Fibroblast of lung (primary cell): ENCODE results near the gene ANKRD36C. TPM values are rescaled to one million over a fixed set of nuclear protein-coding genes. Genes with fewer than 3 reads are reported as not detected.
"Not testable (repeated sequence)": the region's sequence is repeated elsewhere in the genome, so short reads cannot be mapped to it uniquely, and the experiment has no call there.

Source experiments
- DNase-seq, 2 donors: peaks; one replicate each; pipeline versions ENCODE4 v3.0.0 to v3.0.0-alpha.2; 2010; ENCODE audit warnings: low read depth in 2 of 2
- H2AFZ ChIP-seq: 2 replicates; pipeline ENCODE4 v1.5.1; 2012; ENCODE audit warnings: low read length, control low read depth, inconsistent platforms
- H3K27ac ChIP-seq: 2 replicates; pipeline ENCODE4 v1.5.1; 2011; ENCODE audit warnings: low read length, control low read depth; ENCODE audit not compliant: insufficient read depth
- H3K27me3 ChIP-seq: 2 replicates; pipeline ENCODE4 v1.5.1; 2011; ENCODE audit warnings: mild to moderate bottlenecking, low read length; ENCODE audit not compliant: control insufficient read depth, insufficient read depth
- H3K36me3 ChIP-seq: 2 replicates; pipeline ENCODE4 v1.5.1; 2011; ENCODE audit warnings: low read length; ENCODE audit not compliant: control insufficient read depth, insufficient read depth
- H3K4me1 ChIP-seq: 2 replicates; pipeline ENCODE4 v1.5.1; 2011; ENCODE audit warnings: low read length; ENCODE audit not compliant: control insufficient read depth, insufficient read depth; ENCODE audit errors: extremely low read depth
- H3K4me2 ChIP-seq: 2 replicates; pipeline ENCODE4 v1.5.1; 2011; ENCODE audit warnings: low read length, control low read depth; ENCODE audit not compliant: insufficient read depth; ENCODE audit errors: extremely low read depth
- H3K4me3 ChIP-seq, 4 experiments: fragments of 200-600 bp in 1 of 4; sonication (generic) in 1 of 4; replicated peaks in 1 of 4; 2 replicates each; pipeline ENCODE4 v1.5.1; 2011 to 2016; ENCODE audit warnings: low read length in 4 of 4, low read depth in 3 of 4, mild to moderate bottlenecking in 3 of 4, control low read depth in 2 of 4, inconsistent platforms in 1 of 4, mixed read lengths in 1 of 4; ENCODE audit not compliant: insufficient read depth in 1 of 4; ENCODE audit errors: control extremely low read depth in 1 of 4
- H3K79me2 ChIP-seq: 2 replicates; pipeline ENCODE4 v1.5.1; 2012; ENCODE audit warnings: mild to moderate bottlenecking, low read length, inconsistent platforms; ENCODE audit not compliant: control insufficient read depth, insufficient read depth
- H3K9ac ChIP-seq: 2 replicates; pipeline ENCODE4 v1.5.1; 2011; ENCODE audit warnings: mild to moderate bottlenecking, low read length, control low read depth; ENCODE audit not compliant: insufficient read depth
- H3K9me3 ChIP-seq: 2 replicates; pipeline ENCODE4 v1.5.1; 2012; ENCODE audit warnings: low read depth, low read length; ENCODE audit not compliant: control insufficient read depth, insufficient read depth
- H4K20me1 ChIP-seq: 2 replicates; pipeline ENCODE4 v1.5.1; 2011; ENCODE audit warnings: low read length; ENCODE audit not compliant: control insufficient read depth, insufficient read depth; ENCODE audit errors: extremely low read depth
- CTCF ChIP-seq, 2 donors: IDR thresholded peaks in 1 of 2; conservative IDR thresholded peaks in 1 of 2; 1 replicate in 1 of 2; 2 replicates in 1 of 2; pipeline ENCODE4 v1.5.1; 2011 to 2012; ENCODE audit warnings: low read length in 2 of 2, control low read depth in 1 of 2, inconsistent platforms in 1 of 2, low read depth in 1 of 2, mild to moderate bottlenecking in 1 of 2
- EZH2 ChIP-seq: IDR thresholded peaks from 2 replicates; pipeline ENCODE4 v1.5.1; 2012; ENCODE audit warnings: low read length, control low read depth, mild to moderate bottlenecking; ENCODE audit errors: missing control alignments
- polyA plus RNA-seq, 2 donors: library from polyadenylated mRNA; depleted of rRNA in 1 of 2; stranded (reverse) in 1 of 2; unstranded in 1 of 2; fragments of >200 nt; gene quantifications; 2 replicates each; pipeline ENCODE4 v1.2.1, GENCODE V29; 2011 to 2012; ENCODE audit warnings: missing spikeins in 1 of 2
- total RNA-seq: library from RNA; depleted of rRNA; stranded (reverse); fragments of >200 nt; gene quantifications from 2 replicates; pipeline ENCODE4 v1.2.1, GENCODE V29; 2014

ANKRD36C gene
- total and polyA plus RNA-seq, 2 donors (not counting 1 experiment from before 2014, with no cell fraction given): 3.9 to 32.9 TPM

- H3K9ac ChIP-seq: no peak overlapping the region
- no peaks in the 10 kb centered on the region for H3K27me3 ChIP-seq
- no peaks in the 10 kb centered on the region for H3K36me3 ChIP-seq
- H4K20me1 ChIP-seq: no peaks in the 10 kb centered on the region
- H3K4me1 ChIP-seq: no peaks in the 10 kb centered on the region
- no peak overlapping the region for H3K4me2 ChIP-seq
- no peak for DNase-seq
- no peaks in the 10 kb centered on the region for H3K9me3 ChIP-seq
- TF ChIP-seq CTCF (conservative IDR thresholded peaks at IDR 0.05 in 1 of 2, IDR thresholded peaks at IDR 0.05 in 1 of 2; ENCODE audit: low read depth in 1 of 2, low read length in 2 of 2) (no peak), EZH2 (no peak)
- H2AFZ ChIP-seq: no peak overlapping the region
- H3K4me3 ChIP-seq: no peak overlapping the region
- no peak overlapping the region for H3K27ac ChIP-seq
- H3K79me2 ChIP-seq: no peaks in the 10 kb centered on the region
These were observed 33.5 kb upstream of the ANKRD36C start for GRCh38 chr2:96025194-96025492.

GRCh38 chr2:96024336-96025193 is 32.9 kb upstream of the ANKRD36C start:
- Histone ChIP-seq H3K27ac (no peak overlapping the region), H3K36me3 (no peaks in the 10 kb centered on the region), H3K9ac (no peak overlapping the region), H3K79me2 (no peaks in the 10 kb centered on the region), H3K9me3 (no peaks in the 10 kb centered on the region), H4K20me1 (no peaks in the 10 kb centered on the region), H2AFZ (no peak overlapping the region), H3K4me3 (no peak overlapping the region), H3K4me1 (no peaks in the 10 kb centered on the region), H3K4me2 (no peak overlapping the region), H3K27me3 (no peaks in the 10 kb centered on the region)
- TF ChIP-seq EZH2 (no peak), CTCF (conservative IDR thresholded peaks at IDR 0.05 in 1 of 2, IDR thresholded peaks at IDR 0.05 in 1 of 2; ENCODE audit: low read depth in 1 of 2, low read length in 2 of 2) (no peak)
- DNase-seq: no peak

GRCh38 chr2:96023701-96024100 is 32.1 kb upstream of the ANKRD36C start:
- DNase-seq, H3K4me2 ChIP-seq, H3K79me2 ChIP-seq, H3K4me3 ChIP-seq, H3K9me3 ChIP-seq, H3K36me3 ChIP-seq, H2AFZ ChIP-seq, H3K4me1 ChIP-seq, H3K27me3 ChIP-seq, H3K9ac ChIP-seq, H3K27ac ChIP-seq, H4K20me1 ChIP-seq: not testable (repeated sequence)
